HL-60 (cell line): Measurements from ENCODE around the gene CCDC185.

Experiments
- CTCF ChIP-seq: IDR thresholded peaks from one replicate; pipeline ENCODE4 v1.5.1; 2011; ENCODE audit warnings: low read length, control low read depth, inconsistent platforms; ENCODE audit not compliant: insufficient read depth
- GABPA ChIP-seq: IDR thresholded peaks from 2 replicates; pipeline ENCODE4 v1.6.1; 2012; ENCODE audit warnings: low read depth
- POLR2AphosphoS5 ChIP-seq: IDR thresholded peaks from 2 replicates; pipeline ENCODE4 v1.6.1; 2012; ENCODE audit warnings: low read depth
- REST ChIP-seq: IDR thresholded peaks from 2 replicates; pipeline ENCODE4 v1.6.1; 2012; ENCODE audit warnings: low read depth; ENCODE audit not compliant: insufficient replicate concordance

GRCh38 chr1:223402790-223403142, 9.6 kb downstream of the CCDC185 start:
- TF ChIP-seq REST, result no peak
- no peak for TF ChIP-seq CTCF
- TF ChIP-seq POLR2AphosphoS5, result no peak
- no peak for TF ChIP-seq GABPA
